Adrenal gland (tissue), 5 donors: ENCODE results near the gene SORBS1.

ENCODE experiments used
- CTCF ChIP-seq, 6 experiments: fragments of 450-650 bp in 4 of 6; fragments of 200-600 bp in 2 of 6; sonication (generic) in 1 of 6; IDR thresholded peaks; 1 replicate in 5 of 6; 2 replicates in 1 of 6; pipeline versions ENCODE4 v1.5.1 to v1.8.0; 2016 to 2021; ENCODE audit warnings: antibody characterized with exemption in 6 of 6, mild to moderate bottlenecking in 2 of 6, moderate library complexity in 1 of 6
- POLR2A ChIP-seq, 2 donors: fragments of 450-650 bp; IDR thresholded peaks; one replicate each; pipeline ENCODE4 v1.6.1; 2017; ENCODE audit warnings: antibody characterized with exemption in 2 of 2, mild to moderate bottlenecking in 2 of 2, moderate library complexity in 1 of 2
- donor health status: DM: no; HTN: no; CAD: no.

- TF ChIP-seq POLR2A (IDR thresholded peaks at IDR 0.05) (no peak), CTCF (IDR thresholded peaks at IDR 0.05) (no peak)
Measured at GRCh38 chr10:95466436-95466835, 94.7 kb downstream of the SORBS1 start.
